GM12878 (cell line): ENCODE results near the gene CCDC177. TPM values are rescaled to one million over a fixed set of nuclear protein-coding genes. Genes with fewer than 3 reads are reported as not detected.

Source experiments
- ATAC-seq: fragments of 200-7000 bp; cut with Tn5 transposase; 3 replicates; pipeline ENCODE4 v1.9.1; 2020; ENCODE audit warnings: mild to moderate bottlenecking, moderate library complexity
- BruUV-seq: library from RNA; stranded (reverse); fragments of 400-500 nt; replicated peaks from 2 replicates; lab custom pipeline; 2021; lab: Mats Ljungman, UMichigan
- CTCF ChIA-PET: fragments of 300-600 bp; sonication (Branson Sonifier 250); formaldehyde crosslinking; extraction: SDS; loops from one replicate; lab custom pipeline; 2021; ENCODE audit warnings: inconsistent platforms; lab: Yijun Ruan, JAX
- POLR2A ChIA-PET: fragments of 350-600 bp; formaldehyde crosslinking; extraction: SDS; loops from one replicate; lab custom pipeline; 2021; ENCODE audit warnings: inconsistent platforms; lab: Charles Lee
- RAD21 ChIA-PET: fragments of 300-600 bp; sonication (Branson Sonifier 250); formaldehyde crosslinking; loops from one replicate; lab custom pipeline; 2023; ENCODE audit warnings: antibody characterized with exemption; ENCODE audit not compliant: unreplicated experiment; lab: Charles Lee
- SMC1A ChIA-PET: fragments of 300-600 bp; sonication (Branson Sonifier 250); formaldehyde crosslinking; loops from one replicate; lab custom pipeline; 2023; ENCODE audit not compliant: unreplicated experiment, uncharacterized antibody; lab: Charles Lee
- DNase-seq: peaks from one replicate; pipeline ENCODE4 v3.0.0-alpha.2; 2011; ENCODE audit warnings: low read depth, low spot score
- FAIRE-seq: peaks from 3 replicates; lab custom pipeline; 2011; peaks lifted over from hg19 to GRCh38; lab: Jason Lieb, UNC
- H2AFZ ChIP-seq: 2 replicates; pipeline ENCODE4 v1.6.0; 2011; ENCODE audit warnings: low read depth, low read length, control low read depth; ENCODE audit not compliant: control insufficient read depth
- H3K27ac ChIP-seq: 2 replicates; pipeline ENCODE4 v1.5.1; 2011; ENCODE audit warnings: control low read depth; ENCODE audit not compliant: control insufficient read depth, insufficient read depth
- H3K27me3 ChIP-seq, 2 experiments: replicated peaks in 1 of 2; 2 replicates each; pipeline versions ENCODE4 v1.6.0 to v1.6.1; 2011; ENCODE audit warnings: low read length in 1 of 2; ENCODE audit not compliant: control insufficient read depth in 2 of 2, insufficient read depth in 2 of 2
- H3K36me3 ChIP-seq, 2 experiments: 2 replicates each; pipeline ENCODE4 v1.5.1; 2011; ENCODE audit warnings: low read length in 1 of 2; ENCODE audit not compliant: control insufficient read depth in 2 of 2, insufficient read depth in 2 of 2
- H3K4me1 ChIP-seq: 2 replicates; pipeline ENCODE4 v1.6.1; 2011; ENCODE audit warnings: mild to moderate bottlenecking, low read length, moderate library complexity, mixed read lengths; ENCODE audit not compliant: control insufficient read depth, insufficient read depth
- H3K4me2 ChIP-seq: 2 replicates; pipeline ENCODE4 v1.6.0; 2011; ENCODE audit warnings: control low read depth; ENCODE audit not compliant: control insufficient read depth, insufficient read depth
- H3K4me3 ChIP-seq: fragments of 200-600 bp; sonication (generic); 2 replicates; pipeline ENCODE4 v1.5.1; 2016
- H3K79me2 ChIP-seq: 2 replicates; pipeline ENCODE4 v1.6.0; 2011; ENCODE audit warnings: low read length; ENCODE audit not compliant: control insufficient read depth, insufficient read depth
- H3K9ac ChIP-seq: 2 replicates; pipeline ENCODE4 v1.8.0; 2011; ENCODE audit warnings: low read length, control low read depth, mixed read lengths; ENCODE audit not compliant: control insufficient read depth, insufficient read depth
- H3K9me3 ChIP-seq: replicated peaks from 3 replicates; pipeline ENCODE4 v1.5.1; 2011; ENCODE audit warnings: mild to moderate bottlenecking, low read length; ENCODE audit not compliant: control insufficient read depth, insufficient read depth
- H4K20me1 ChIP-seq: 2 replicates; pipeline ENCODE4 v1.6.0; 2011; ENCODE audit not compliant: control insufficient read depth, insufficient read depth
- ATF2 ChIP-seq: IDR thresholded peaks from 2 replicates; pipeline ENCODE4 v1.6.1; 2012; ENCODE audit warnings: low read length, inconsistent platforms
- BACH1 ChIP-seq: fragments of 450-650 bp; IDR thresholded peaks from 2 replicates; pipeline ENCODE4 v1.6.1; 2017; ENCODE audit warnings: mild to moderate bottlenecking, borderline replicate concordance
- CUX1 ChIP-seq: IDR thresholded peaks from 2 replicates; pipeline ENCODE4 v1.6.1; 2012; ENCODE audit warnings: improper control_type of control experiment, low read depth, low read length; ENCODE audit not compliant: insufficient replicate concordance
- ETV6 ChIP-seq, 2 experiments: fragments of 450-650 bp in 1 of 2; IDR thresholded peaks in 1 of 2; conservative IDR thresholded peaks in 1 of 2; 2 replicates each; pipeline ENCODE4 v1.6.1; 2014; ENCODE audit warnings: antibody characterized with exemption in 1 of 2, borderline replicate concordance in 1 of 2, low read depth in 1 of 2, mild to moderate bottlenecking in 1 of 2, moderate library complexity in 1 of 2
- FOXK2 ChIP-seq: fragments of 450-650 bp; IDR thresholded peaks from 2 replicates; pipeline ENCODE4 v1.6.1; 2017; ENCODE audit warnings: mild to moderate bottlenecking, moderate library complexity
- LARP7 ChIP-seq: fragments of 450-650 bp; IDR thresholded peaks from 2 replicates; pipeline ENCODE4 v1.6.1; 2017; ENCODE audit warnings: mild to moderate bottlenecking
- MEF2A ChIP-seq: IDR thresholded peaks from 2 replicates; pipeline ENCODE4 v1.6.1; 2011; ENCODE audit warnings: low read depth, mild to moderate bottlenecking, low read length, moderate library complexity; ENCODE audit not compliant: insufficient read depth
- POLR2A ChIP-seq: IDR thresholded peaks from 2 replicates; pipeline ENCODE4 v1.6.1; 2011; ENCODE audit warnings: low read depth, mild to moderate bottlenecking, low read length
- POLR2AphosphoS5 ChIP-seq: IDR thresholded peaks from 2 replicates; pipeline ENCODE4 v1.6.1; 2011; ENCODE audit warnings: mild to moderate bottlenecking, low read length, inconsistent platforms
- RCOR1 ChIP-seq: conservative IDR thresholded peaks from 2 replicates; pipeline ENCODE4 v1.6.1; 2012; ENCODE audit warnings: low read depth, low read length, improper control_type of control experiment
- RUNX3 ChIP-seq: IDR thresholded peaks from 2 replicates; pipeline ENCODE4 v1.6.1; 2012; ENCODE audit warnings: low read length, inconsistent platforms
- SMAD1 ChIP-seq: fragments of 450-650 bp; IDR thresholded peaks from 2 replicates; pipeline ENCODE4 v1.6.1; 2018; ENCODE audit warnings: mild to moderate bottlenecking, low read depth; ENCODE audit not compliant: partially characterized antibody
- SMARCA5 ChIP-seq: fragments of 450-650 bp; IDR thresholded peaks from 2 replicates; pipeline ENCODE4 v1.6.1; 2017; ENCODE audit warnings: mild to moderate bottlenecking
- SREBF1 ChIP-seq: IDR thresholded peaks from 2 replicates; pipeline ENCODE4 v1.6.1; 2012; ENCODE audit warnings: mild to moderate bottlenecking, low read length
- SUPT20H ChIP-seq: IDR thresholded peaks from 2 replicates; pipeline ENCODE4 v1.6.1; 2011; ENCODE audit warnings: low read depth, mild to moderate bottlenecking, low read length, moderate library complexity, borderline replicate concordance; ENCODE audit not compliant: control insufficient read depth
- ZNF24 ChIP-seq: fragments of 450-650 bp; IDR thresholded peaks from 2 replicates; pipeline ENCODE4 v1.6.1; 2017; ENCODE audit warnings: antibody characterized with exemption, mild to moderate bottlenecking
- ZNF622 ChIP-seq: fragments of 450-650 bp; IDR thresholded peaks from 2 replicates; pipeline ENCODE4 v1.6.1; 2017; ENCODE audit warnings: mild to moderate bottlenecking, inconsistent platforms
- ZZZ3 ChIP-seq: IDR thresholded peaks from 2 replicates; pipeline ENCODE4 v1.6.1; 2011; ENCODE audit warnings: low read depth; ENCODE audit not compliant: control insufficient read depth, insufficient read length
- WGBS: methylation state at CpG from one replicate; pipeline ENCODE4 v1.1.6; 2016; ENCODE audit warnings: low lambda C conversion rate; ENCODE audit not compliant: insufficient replicate concordance, insufficient coverage; ENCODE audit errors: missing lambda C conversion rate; 5-methylcytosine and 5-hydroxymethylcytosine counted together
- in situ Hi-C: fragments of 300-500 bp; cut with MboI; formaldehyde crosslinking; loops from 9 replicates; pipeline ENCODE4 v1.14.3; 2018; ENCODE audit warnings: mixed read lengths
- intact Hi-C: fragments of 100-400 bp; cut with micrococcal nuclease; formaldehyde crosslinking; loops from one replicate; pipeline ENCODE4 v1.14.2; 2022; ENCODE audit not compliant: unreplicated experiment
- polyA plus RNA-seq, 11 experiments: library from polyadenylated mRNA; depleted of rRNA in 4 of 11; unstranded in 6 of 11; stranded (reverse) in 5 of 11; fragments of >200 nt; fragmentation: Nextera tagmentation in 4 of 11; fragmentation: Illumina TruSeq in 1 of 11; extraction: Ambion mirVana in 4 of 11; extraction: Trizol in 1 of 11; gene quantifications; 1 replicate in 1 of 11; 2 replicates in 10 of 11; pipeline versions ENCODE4 v1.2.1 to v1.2.3, GENCODE V29; 2011 to 2016; ENCODE audit warnings: inconsistent platforms in 2 of 11, missing spikeins in 2 of 11, low read depth in 1 of 11
- total RNA-seq, 4 experiments: library from RNA; depleted of rRNA in 3 of 4; stranded (reverse); fragments of >200 nt in 3 of 4; fragmentation: Illumina TruSeq in 1 of 4; extraction: Trizol in 1 of 4; gene quantifications; 2 replicates each; pipeline versions ENCODE4 v1.2.1 to v1.2.3, GENCODE V29; 2013 to 2021

CCDC177 gene
- total and polyA plus RNA-seq, 10 of the 15 experiments (the other 5 are each of a cell fraction or from before 2014, with no cell fraction given): not detected

- peak overlapping the region; percentile 94 for H3K9ac ChIP-seq
- SMC1A ChIA-PET: interaction anchor here (0.6 to 11.9 kb wide), 18 partner anchors 8 to 124 kb away, joined by 3 to 164 read pairs (median 5); no protein-coding TSS in a partner anchor
- H3K4me1 ChIP-seq: peaks cover 29% of the 10 kb centered on the region
- H3K4me3 ChIP-seq: peak overlapping the region; percentile 88
- BruUV-seq: no TSS peak
- in situ Hi-C loops (loop anchor here (10.0 kb wide), 1 partner anchor 53 kb away; no protein-coding TSS in a partner anchor), intact Hi-C loops (loop anchor here (10.0 kb wide), 1 partner anchor 217 kb away; the partner anchor contains the start of genes ERH and SLC39A9)
- peak overlapping the region; percentile 97 for H3K27ac ChIP-seq
- no peaks in the 10 kb centered on the region for H4K20me1 ChIP-seq
- CTCF ChIA-PET: interaction anchor here (0.9 to 3.0 kb wide), 12 partner anchors 11 to 97 kb away, joined by 3 to 12 read pairs (median 4); no protein-coding TSS in a partner anchor
- ATAC-seq: peak; percentile 17
- H3K9me3 ChIP-seq: no peaks in the 10 kb centered on the region
- RAD21 ChIA-PET: interaction anchor here (0.8 to 10.0 kb wide), 11 partner anchors 14 to 115 kb away, joined by 3 to 178 read pairs (median 11); no protein-coding TSS in a partner anchor
- peak overlapping the region; percentile 99 for H3K4me2 ChIP-seq
- POLR2A ChIA-PET: interaction anchor here (0.6 to 3.2 kb wide), 13 partner anchors 11 to 1032 kb away, joined by 3 to 22 read pairs (median 4); no protein-coding TSS in a partner anchor
- 2% methylated on average over 44 of the region's 47 CpGs for WGBS
- no peak for DNase-seq
- H2AFZ ChIP-seq: no peak overlapping the region
- peaks cover 64% of the 10 kb centered on the region for H3K79me2 ChIP-seq
- FAIRE-seq: no peak
- peaks cover 0 to 1% of the 10 kb centered on the region in 2 experiments; a peak in 1 of 4 replicates for H3K36me3 ChIP-seq
- H3K27me3 ChIP-seq: no peaks in the 10 kb centered on the region
- TF ChIP-seq SREBF1 (no peak), LARP7 (peak; percentile 54), POLR2A (peak; percentile 21), SMAD1 (no peak), FOXK2 (no peak), SUPT20H (no peak), ZNF622 (no peak), POLR2AphosphoS5 (peak; percentile 15; the same call in 1 of the 2 replicates), BACH1 (no peak; the same call in 1 of the 2 replicates), RCOR1 (no peak), ETV6 (conservative IDR thresholded peaks at IDR 0.05 in 1 of 2, IDR thresholded peaks at IDR 0.05 in 1 of 2; ENCODE audit: borderline replicate concordance in 1 of 2, low read depth in 1 of 2) (no peak), SMARCA5 (no peak), MEF2A (no peak), CUX1 (no peak), RUNX3 (peak; percentile 24; the same call in 1 of the 2 replicates), ZNF24 (no peak), ATF2 (no peak), ZZZ3 (no peak)
These were observed 37.5 kb upstream of the CCDC177 start for GRCh38 chr14:69612014-69612782.
